ENCODE results near the gene NUDT16L1.

The NUDT16L1 gene

DNA sequence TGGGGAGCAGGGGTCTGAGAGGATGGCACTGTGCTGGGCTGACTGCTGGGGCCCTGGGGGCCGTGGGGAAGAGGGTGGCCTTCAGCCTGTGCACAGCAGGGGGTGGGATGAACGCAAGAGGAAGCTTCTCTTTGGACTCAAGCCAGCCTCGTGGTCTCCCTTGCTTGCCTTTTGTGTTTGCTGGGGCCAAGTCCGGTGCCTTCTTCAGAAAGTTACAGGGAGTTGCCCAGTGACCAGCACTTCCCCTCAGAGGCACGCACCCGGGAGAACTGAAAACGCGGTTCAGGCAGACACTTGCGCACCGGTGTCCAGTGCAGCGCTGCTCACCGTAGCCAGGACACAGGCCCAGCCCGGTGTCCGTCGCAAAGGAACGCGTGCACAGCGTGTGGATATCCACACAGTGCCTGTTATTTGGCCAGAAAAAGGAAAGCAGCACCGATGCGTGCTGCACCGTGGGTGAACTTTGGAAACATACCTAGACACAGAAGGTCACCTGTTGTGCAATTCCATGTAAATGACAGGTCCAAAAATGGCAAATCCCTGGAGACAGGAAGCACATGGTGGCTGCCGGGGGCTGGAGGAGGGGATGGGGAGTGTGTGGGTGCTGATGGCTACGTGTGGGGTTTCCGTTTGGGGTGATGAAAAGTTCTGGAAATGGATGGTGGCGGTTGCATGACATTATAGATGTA, 29.4 kb upstream of the NUDT16L1 start:
- no peak for DNase-seq (ENCODE audit: low spot score)

DNA sequence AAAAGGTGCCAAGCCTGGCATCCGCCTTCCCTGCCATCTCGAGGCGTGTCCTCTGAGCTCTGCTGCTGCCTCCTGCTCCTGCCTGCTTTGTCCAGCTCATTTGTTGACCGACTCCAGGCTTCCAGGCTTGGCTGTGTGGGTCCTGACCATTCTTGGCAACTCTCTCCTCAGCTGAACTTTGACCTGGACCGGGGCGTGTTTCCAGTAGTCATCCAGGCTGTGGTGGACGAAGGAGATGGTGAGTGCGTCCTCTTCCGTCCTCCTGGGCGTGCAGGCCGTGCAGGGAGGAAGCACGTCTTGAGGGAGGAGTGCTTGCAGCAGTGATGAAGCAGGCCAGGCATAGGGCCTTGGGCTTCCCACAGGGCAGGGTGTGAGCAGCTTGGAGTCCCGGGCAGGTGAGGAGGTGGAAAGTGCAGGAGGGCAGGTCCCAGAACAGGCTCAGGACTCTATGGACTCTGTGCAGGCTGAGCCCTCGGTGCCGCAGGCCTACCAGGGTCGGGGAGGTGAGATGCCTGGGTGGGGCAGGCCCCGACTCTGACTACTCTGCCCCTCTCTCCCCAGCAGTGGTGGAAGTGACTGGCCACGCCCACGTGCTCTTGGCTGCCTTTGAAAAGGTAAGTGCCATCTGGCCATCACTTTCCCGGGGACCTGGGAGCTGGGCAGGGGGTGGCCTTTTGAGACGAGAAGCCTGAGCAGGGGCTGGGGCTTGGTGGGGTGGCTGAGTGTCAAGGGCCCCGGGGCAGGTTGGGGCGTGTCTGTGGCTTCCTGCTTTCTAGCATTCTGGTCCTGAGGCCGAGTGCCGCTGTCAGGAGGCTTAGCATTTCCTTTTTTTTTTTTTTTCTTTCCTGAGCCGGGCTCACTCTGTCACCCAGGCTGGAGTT, 28.6 kb upstream of the NUDT16L1 start:
- no peak for DNase-seq (ENCODE audit: low spot score)

DNA sequence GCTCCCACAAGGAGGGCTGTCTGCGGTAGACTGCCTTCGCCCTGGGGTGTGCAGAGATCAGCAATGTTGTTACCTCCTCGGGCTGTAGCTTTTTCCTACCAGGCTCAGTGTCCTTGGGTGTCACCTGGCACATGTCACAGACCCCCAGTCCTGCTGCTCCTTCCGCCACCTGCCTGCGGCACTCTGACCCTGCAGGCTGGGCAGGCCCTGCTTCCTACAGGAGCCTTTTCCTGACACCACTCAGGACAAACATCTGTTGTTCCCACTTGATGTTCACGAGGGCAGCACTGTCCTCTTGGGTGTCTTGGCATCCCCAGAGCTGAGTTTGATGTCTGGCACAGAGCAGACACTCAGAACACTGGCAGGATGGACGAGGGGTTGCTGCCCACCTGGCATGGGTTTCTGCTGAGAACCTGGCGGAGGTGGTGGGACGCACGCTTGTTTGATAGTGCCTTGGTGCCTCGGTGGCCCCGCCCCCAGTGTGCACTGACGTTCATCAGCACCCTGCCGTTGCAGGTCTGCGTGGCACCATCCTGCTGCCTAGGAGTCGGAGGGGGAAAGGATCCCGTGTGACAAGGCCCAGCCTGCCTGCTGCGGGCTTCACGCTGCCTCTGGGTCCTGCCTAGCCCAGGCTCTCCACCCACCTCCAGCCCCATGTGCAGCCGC, 26.7 kb upstream of the NUDT16L1 start:
- no peak for DNase-seq (ENCODE audit: low spot score)

GRCh38 chr16:4667203-4667963, 26.0 kb upstream of the NUDT16L1 start:
- DNase-seq (ENCODE audit: low spot score) = no peak

- DNase-seq (ENCODE audit: low spot score) = no peak
These were observed 24.9 kb upstream of the NUDT16L1 start for GRCh38 chr16:4668313-4668960.

GRCh38 chr16:4673387-4674046, 19.8 kb upstream of the NUDT16L1 start:
- DNase-seq (ENCODE audit: low spot score) = no peak

GRCh38 chr16:4674926-4675530, 18.3 kb upstream of the NUDT16L1 start:
- DNase-seq (ENCODE audit: low spot score) = no peak

DNA sequence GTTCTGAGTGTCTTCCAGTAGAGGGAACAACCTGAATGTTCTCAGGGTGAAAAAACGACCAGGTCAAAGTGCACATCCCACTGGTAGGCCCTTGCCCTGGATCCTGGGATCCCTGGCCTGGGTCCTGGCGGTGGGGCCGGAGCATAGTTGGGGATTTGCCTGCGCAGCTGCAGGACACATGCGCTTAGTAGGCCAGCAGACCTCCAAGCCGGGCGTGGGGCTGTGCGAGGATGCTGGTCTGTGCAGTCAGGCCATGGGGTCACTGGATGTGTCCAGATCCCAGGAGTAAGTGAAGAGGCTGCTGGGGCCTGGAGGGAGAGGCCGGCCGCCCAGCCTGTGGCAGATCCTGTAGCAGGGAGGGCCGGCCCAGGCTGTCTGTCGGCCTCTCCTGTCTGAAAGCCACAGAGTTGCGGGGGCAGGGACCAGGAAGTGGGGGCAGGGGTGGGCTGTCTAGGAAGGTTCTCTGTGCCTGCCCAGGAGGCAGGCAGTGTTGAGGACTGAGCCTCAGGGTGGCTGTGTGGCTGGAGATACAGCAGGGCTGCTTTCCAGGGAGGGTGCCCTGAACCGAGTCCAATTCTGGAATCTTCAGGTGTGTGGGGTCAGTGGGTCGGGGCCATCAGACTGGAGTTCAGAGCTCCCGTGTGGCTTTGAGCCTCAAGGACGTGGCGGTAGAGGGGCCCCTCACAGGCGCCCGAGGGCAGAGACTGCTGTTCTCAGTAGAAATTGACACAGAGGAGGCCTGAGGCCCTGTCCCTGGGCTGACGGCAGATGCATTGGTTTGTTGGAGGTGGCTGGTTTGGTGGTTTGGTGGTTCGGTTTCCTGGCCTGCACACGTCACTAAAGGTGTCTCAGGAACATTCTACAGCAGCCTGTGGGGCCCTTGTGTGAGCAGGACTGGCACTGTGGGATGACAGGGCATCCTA, 17.2 kb upstream of the NUDT16L1 start:
- DNase-seq (ENCODE audit: low spot score) = no peak

DNA sequence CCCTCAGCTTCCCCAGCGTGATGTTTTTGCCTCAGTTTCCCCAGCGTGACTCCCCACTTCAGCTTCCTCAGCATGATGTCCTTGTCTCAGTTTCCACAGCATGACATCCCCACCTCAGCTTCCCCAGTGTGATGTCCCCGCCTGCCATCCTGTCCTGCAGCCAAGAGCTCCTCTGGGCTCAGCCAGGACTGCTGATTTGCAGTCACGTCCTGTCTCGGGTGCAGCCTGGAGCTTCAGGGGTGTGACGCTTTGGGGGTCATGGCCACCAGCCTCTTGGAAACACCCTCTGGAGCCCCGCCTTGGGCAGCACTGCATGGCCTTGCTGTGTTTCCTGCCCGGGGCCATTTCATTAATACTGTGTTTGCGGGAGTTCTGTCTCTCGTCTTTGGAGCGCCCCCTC, 16.5 kb upstream of the NUDT16L1 start:
- no peak for DNase-seq (ENCODE audit: low spot score)

DNA sequence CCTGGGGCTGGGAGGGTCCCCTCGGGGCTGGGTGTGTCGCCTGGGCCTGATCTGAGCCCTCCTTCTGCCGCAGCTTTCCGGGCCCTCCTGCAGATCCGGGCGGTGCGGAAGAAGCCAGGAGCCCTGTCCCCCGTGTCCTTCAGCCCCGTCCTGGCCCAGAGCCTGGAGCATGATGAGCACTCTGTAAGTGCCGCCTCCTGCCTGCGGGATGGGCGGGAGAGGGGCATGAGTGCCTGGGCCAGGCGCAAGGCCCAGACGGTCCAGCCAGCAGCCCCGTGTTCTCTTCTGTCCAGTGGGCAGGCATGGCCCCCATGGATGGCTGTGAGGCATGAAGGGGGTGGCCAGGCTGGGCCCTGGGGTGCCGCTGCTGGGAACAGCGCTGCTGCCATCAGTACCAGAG, 16.0 kb upstream of the NUDT16L1 start:
- DNase-seq (ENCODE audit: low spot score) = no peak

- no peak for DNase-seq (ENCODE audit: low spot score)
These were observed 15.4 kb upstream of the NUDT16L1 start for GRCh38 chr16:4677994-4678393.

DNA sequence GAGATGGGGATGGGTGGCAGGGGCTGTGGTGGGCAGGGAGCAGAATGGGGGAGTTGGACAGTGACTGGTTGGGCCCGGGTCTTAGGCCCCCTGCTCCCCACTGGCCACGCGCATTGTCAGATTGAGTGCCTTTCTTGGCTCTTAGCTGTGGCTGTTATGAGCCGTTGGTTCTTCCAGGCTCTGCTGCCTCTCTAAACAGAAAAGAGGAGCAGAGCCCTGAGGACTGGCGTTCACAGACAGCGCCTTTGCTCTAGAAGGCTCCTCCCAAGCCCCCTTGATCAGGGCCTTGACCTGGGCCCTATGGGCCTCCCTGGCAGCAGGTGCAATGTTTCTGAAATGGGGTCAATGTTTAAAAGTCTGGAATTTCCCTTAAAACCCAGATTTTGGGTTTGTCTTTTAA, 14.8 kb upstream of the NUDT16L1 start:
- no peak for DNase-seq (ENCODE audit: low spot score)

GRCh38 chr16:4679156-4679849, 14.1 kb upstream of the NUDT16L1 start:
- no peak for DNase-seq (ENCODE audit: low spot score)

DNA sequence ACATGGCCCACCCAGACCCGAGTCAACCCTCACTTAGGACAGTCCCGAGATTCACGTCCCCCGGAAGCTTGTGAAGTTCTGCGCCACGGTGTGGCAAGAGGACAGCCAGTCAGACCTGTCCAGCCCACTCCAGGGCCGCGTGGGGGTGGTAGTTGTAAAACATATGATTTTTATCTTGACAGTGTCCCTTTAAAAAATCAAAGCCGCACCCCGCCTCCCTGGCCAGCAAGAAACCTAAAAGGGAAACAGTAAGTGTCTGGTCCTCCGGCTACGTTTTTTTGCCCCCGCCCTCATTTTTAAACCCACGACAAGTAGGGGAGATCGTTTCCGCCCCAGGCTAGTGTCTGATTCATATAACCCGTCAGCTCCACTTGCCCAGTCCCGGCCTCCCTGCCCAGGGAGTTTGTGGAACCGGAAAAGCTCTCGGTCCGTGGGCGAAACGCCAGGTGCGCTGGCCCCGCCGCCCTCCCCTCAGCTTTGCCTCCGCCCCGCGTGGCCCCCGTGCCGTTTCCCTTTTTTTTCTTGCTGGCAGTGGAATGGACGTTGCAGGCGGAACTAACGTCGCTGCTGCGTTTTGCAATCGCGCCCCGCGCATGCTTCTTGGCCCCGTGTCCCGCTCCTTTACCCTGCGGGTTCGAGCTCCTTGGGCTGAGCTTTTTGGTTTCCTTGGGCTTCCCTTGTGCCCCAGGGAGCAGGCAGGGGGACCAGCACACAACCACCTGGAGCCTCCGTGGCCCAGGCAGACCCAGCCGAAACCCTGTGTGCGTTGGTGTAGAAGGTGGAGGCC, 13.3 kb upstream of the NUDT16L1 start:
- DNase-seq (ENCODE audit: low spot score) = peak; percentile 66

DNA sequence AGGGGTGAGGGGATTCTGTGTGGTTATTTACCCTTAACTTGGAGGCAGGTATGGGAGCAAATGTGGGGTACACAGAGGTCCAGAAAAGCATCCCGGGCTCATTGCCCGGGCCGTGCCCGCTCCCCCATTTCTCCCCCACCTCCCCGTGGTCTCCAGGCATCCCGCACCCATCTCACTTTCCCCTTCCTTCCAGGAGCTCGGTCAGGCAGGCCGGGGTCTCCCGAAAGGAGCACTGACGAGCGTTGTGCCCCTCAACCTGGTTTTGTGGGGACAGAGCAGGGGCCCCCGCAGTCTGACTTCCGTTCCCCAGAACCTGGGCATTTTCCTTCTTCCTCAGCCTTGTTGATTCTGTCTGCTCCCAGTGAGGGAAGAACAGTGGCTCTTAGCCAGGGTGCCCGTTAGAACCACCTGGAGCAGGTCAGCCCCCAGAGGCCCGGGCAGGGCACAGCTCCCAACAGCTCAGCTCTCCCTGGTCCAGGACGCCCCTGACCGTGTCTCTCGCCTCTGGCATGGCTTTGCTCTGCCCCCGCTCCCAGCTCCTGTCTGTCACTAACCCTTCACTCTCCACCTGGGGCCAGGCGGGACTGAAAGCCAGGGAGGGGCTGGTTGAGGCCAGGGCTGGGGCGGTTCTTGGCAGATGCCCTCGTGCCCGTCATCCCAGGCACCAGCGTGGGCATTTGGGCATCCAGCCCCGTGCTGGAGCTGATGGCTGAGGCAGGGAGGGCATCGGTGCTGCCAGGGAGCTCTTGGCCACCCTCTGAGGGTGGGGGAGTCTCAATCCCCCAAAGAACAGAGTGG, 12.5 kb upstream of the NUDT16L1 start:
- DNase-seq (ENCODE audit: low spot score) = no peak

GRCh38 chr16:4681471-4682083, 11.8 kb upstream of the NUDT16L1 start:
- DNase-seq (ENCODE audit: low spot score) = no peak

- no peak for DNase-seq (ENCODE audit: low spot score)
These were observed 11.2 kb upstream of the NUDT16L1 start for GRCh38 chr16:4682084-4682591.
